Endothelial cell of umbilical vein (primary cell): ENCODE results near the gene ROPN1L.

Source experiments
- EZH2 ChIP-seq: IDR thresholded peaks from 2 replicates; pipeline ENCODE4 v1.6.1; 2012; ENCODE audit warnings: borderline replicate concordance, low read depth, mild to moderate bottlenecking, moderate library complexity, low read length, inconsistent platforms; ENCODE audit not compliant: severe bottlenecking
- FOS ChIP-seq: IDR thresholded peaks from 2 replicates; pipeline ENCODE4 v1.6.1; 2011; ENCODE audit warnings: mild to moderate bottlenecking, low read length, moderate library complexity, borderline replicate concordance; ENCODE audit not compliant: insufficient read depth
- GATA2 ChIP-seq: IDR thresholded peaks from 2 replicates; pipeline ENCODE4 v1.7.0; 2011; ENCODE audit warnings: low read depth, mild to moderate bottlenecking, moderate library complexity, mixed read lengths, low read length; ENCODE audit not compliant: insufficient read length, insufficient read depth
- JUN ChIP-seq: IDR thresholded peaks from 2 replicates; pipeline ENCODE4 v1.6.1; 2011; ENCODE audit warnings: borderline replicate concordance, low read depth; ENCODE audit not compliant: insufficient read length, insufficient read depth
- MAX ChIP-seq: IDR thresholded peaks from 2 replicates; pipeline ENCODE4 v1.6.1; 2011; ENCODE audit not compliant: insufficient read depth, insufficient read length
- MYC ChIP-seq: IDR thresholded peaks from one replicate; pipeline ENCODE4 v1.6.1; 2011; ENCODE audit warnings: mild to moderate bottlenecking, low read depth, low read length
- POLR2A ChIP-seq: IDR thresholded peaks from 2 replicates; pipeline ENCODE4 v1.6.1; 2012; ENCODE audit warnings: low read depth, mild to moderate bottlenecking, control low read depth, low read length
- POLR2AphosphoS5 ChIP-seq: IDR thresholded peaks from 2 replicates; pipeline ENCODE4 v1.6.1; 2012; ENCODE audit warnings: low read depth, mild to moderate bottlenecking, control low read depth, low read length, moderate library complexity; ENCODE audit not compliant: insufficient read depth
- TF ChIP-seq, protein P1 (sequence below), 2 donors: IDR thresholded peaks; 1 replicate in 1 of 2; 2 replicates in 1 of 2; pipeline ENCODE4 v1.5.1; 2011; ENCODE audit warnings: low read length in 2 of 2, mild to moderate bottlenecking in 2 of 2, moderate library complexity in 2 of 2, control low read depth in 1 of 2, inconsistent platforms in 1 of 2, low read depth in 1 of 2; ENCODE audit not compliant: insufficient read depth in 1 of 2; ENCODE audit errors: extremely low read depth in 1 of 2

GRCh38 chr5:10465726-10466125 lies 24.0 kb downstream of the ROPN1L start:
- TF ChIP-seq JUN, result no peak
- no peak for TF ChIP-seq POLR2A
- TF ChIP-seq, protein P1, sequence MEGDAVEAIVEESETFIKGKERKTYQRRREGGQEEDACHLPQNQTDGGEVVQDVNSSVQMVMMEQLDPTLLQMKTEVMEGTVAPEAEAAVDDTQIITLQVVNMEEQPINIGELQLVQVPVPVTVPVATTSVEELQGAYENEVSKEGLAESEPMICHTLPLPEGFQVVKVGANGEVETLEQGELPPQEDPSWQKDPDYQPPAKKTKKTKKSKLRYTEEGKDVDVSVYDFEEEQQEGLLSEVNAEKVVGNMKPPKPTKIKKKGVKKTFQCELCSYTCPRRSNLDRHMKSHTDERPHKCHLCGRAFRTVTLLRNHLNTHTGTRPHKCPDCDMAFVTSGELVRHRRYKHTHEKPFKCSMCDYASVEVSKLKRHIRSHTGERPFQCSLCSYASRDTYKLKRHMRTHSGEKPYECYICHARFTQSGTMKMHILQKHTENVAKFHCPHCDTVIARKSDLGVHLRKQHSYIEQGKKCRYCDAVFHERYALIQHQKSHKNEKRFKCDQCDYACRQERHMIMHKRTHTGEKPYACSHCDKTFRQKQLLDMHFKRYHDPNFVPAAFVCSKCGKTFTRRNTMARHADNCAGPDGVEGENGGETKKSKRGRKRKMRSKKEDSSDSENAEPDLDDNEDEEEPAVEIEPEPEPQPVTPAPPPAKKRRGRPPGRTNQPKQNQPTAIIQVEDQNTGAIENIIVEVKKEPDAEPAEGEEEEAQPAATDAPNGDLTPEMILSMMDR (IDR thresholded peaks at IDR 0.05; ENCODE audit: extremely low read depth in 1 of 2, insufficient read depth in 1 of 2, low read depth in 1 of 2, low read length in 2 of 2), result no peak
- TF ChIP-seq MYC, result no peak
- no peak for TF ChIP-seq EZH2
- TF ChIP-seq FOS, result no peak
- no peak for TF ChIP-seq POLR2AphosphoS5
- no peak for TF ChIP-seq GATA2
- TF ChIP-seq MAX, result no peak
